ENCODE measurements around the gene PTPN6. TPM values are rescaled to one million over a fixed set of nuclear protein-coding genes. Genes with fewer than 3 reads are reported as not detected.
A peak's percentile ranks its signal among the peaks of the same experiment; 100 is the strongest.

The PTPN6 gene
- total RNA-seq, 2 donors from 2014 or later: 35.7 to 68.0 TPM

GRCh38 chr12:6914947-6915788, 36.0 kb upstream of the PTPN6 start:
- no peak overlapping the region for H3K27ac ChIP-seq (ENCODE audit: low read depth, low read length)
- peak; percentile 36 for TF ChIP-seq CTCF (conservative IDR thresholded peaks at IDR 0.05)
- DNase-seq: peak; percentile 91
- H3K4me3 Mint-ChIP-seq: peak overlapping the region; percentile 77
- peak overlapping the region; percentile 84 for H3K4me3 ChIP-seq (ENCODE audit: low read length)
- no peaks in the 10 kb centered on the region for H3K4me1 ChIP-seq (ENCODE audit: control insufficient read depth, insufficient read depth, low read length)
- H3K27me3 Mint-ChIP-seq (ENCODE audit: insufficient read depth): peaks cover 56% of the 10 kb centered on the region
- WGBS, 2 experiments (ENCODE audit: insufficient coverage in 1 of 2, insufficient read length in 1 of 2): 9 to 15% methylated on average over 7 to 24 of the region's 29 CpGs
- peak overlapping the region; percentile 44 for H3K9ac ChIP-seq (ENCODE audit: extremely low read depth, low read length, poor library complexity, severe bottlenecking)
- H3K36me3 Mint-ChIP-seq (ENCODE audit: low read depth): peaks cover 31% of the 10 kb centered on the region
- no peaks in the 10 kb centered on the region for H3K9me3 Mint-ChIP-seq
- peaks cover 42% of the 10 kb centered on the region for H3K4me1 Mint-ChIP-seq
- H3K9me3 ChIP-seq (ENCODE audit: control insufficient read depth, low read length): no peaks in the 10 kb centered on the region
- peaks cover 6% of the 10 kb centered on the region for H3K36me3 ChIP-seq (ENCODE audit: control insufficient read depth, insufficient read depth, low read length)
- H3K27me3 ChIP-seq (ENCODE audit: control insufficient read depth, insufficient read depth, low read length, poor library complexity, severe bottlenecking): peaks cover 19% of the 10 kb centered on the region
- peak overlapping the region; percentile 41 for H3K27ac Mint-ChIP-seq

GRCh38 chr12:6915789-6916285, 35.3 kb upstream of the PTPN6 start:
- H3K4me1 Mint-ChIP-seq: peaks cover 42% of the 10 kb centered on the region
- peaks cover 52% of the 10 kb centered on the region for H3K27me3 Mint-ChIP-seq (ENCODE audit: insufficient read depth)
- Histone ChIP-seq H3K27ac (ENCODE audit: low read depth, low read length) (no peak overlapping the region), H3K9ac (ENCODE audit: extremely low read depth, low read length, poor library complexity, severe bottlenecking) (no peak overlapping the region), H3K4me1 (ENCODE audit: control insufficient read depth, insufficient read depth, low read length) (no peaks in the 10 kb centered on the region), H3K9me3 (ENCODE audit: control insufficient read depth, low read length) (no peaks in the 10 kb centered on the region), H3K27me3 (ENCODE audit: control insufficient read depth, insufficient read depth, low read length, poor library complexity, severe bottlenecking) (peaks cover 19% of the 10 kb centered on the region), H3K4me3 (ENCODE audit: low read length) (peak overlapping the region; percentile 66), H3K36me3 (ENCODE audit: control insufficient read depth, insufficient read depth, low read length) (peaks cover 6% of the 10 kb centered on the region)
- H3K36me3 Mint-ChIP-seq (ENCODE audit: low read depth): peaks cover 31% of the 10 kb centered on the region
- H3K27ac Mint-ChIP-seq: no peak overlapping the region
- no peaks in the 10 kb centered on the region for H3K9me3 Mint-ChIP-seq
- H3K4me3 Mint-ChIP-seq: peak overlapping the region; percentile 77
- DNase-seq: no peak
- WGBS, 2 experiments (ENCODE audit: insufficient coverage in 1 of 2, insufficient read length in 1 of 2): 79 to 91% methylated on average over 6 to 14 of the region's 14 CpGs
- no peak for TF ChIP-seq CTCF (conservative IDR thresholded peaks at IDR 0.05)

- Histone ChIP-seq H3K4me1 (ENCODE audit: control insufficient read depth, insufficient read depth, low read length) (no peaks in the 10 kb centered on the region), H3K9ac (ENCODE audit: extremely low read depth, low read length, poor library complexity, severe bottlenecking) (no peak overlapping the region), H3K36me3 (ENCODE audit: control insufficient read depth, insufficient read depth, low read length) (peaks cover 6% of the 10 kb centered on the region), H3K4me3 (ENCODE audit: low read length) (peak overlapping the region; percentile 66), H3K27ac (ENCODE audit: low read depth, low read length) (no peak overlapping the region), H3K27me3 (ENCODE audit: control insufficient read depth, insufficient read depth, low read length, poor library complexity, severe bottlenecking) (peaks cover 12% of the 10 kb centered on the region), H3K9me3 (ENCODE audit: control insufficient read depth, low read length) (no peaks in the 10 kb centered on the region)
- Mint-ChIP-seq H3K4me1 (peaks cover 42% of the 10 kb centered on the region), H3K9me3 (no peaks in the 10 kb centered on the region), H3K27me3 (ENCODE audit: insufficient read depth) (peaks cover 44% of the 10 kb centered on the region), H3K4me3 (no peak overlapping the region), H3K36me3 (ENCODE audit: low read depth) (peaks cover 33% of the 10 kb centered on the region), H3K27ac (no peak overlapping the region)
- TF ChIP-seq CTCF (conservative IDR thresholded peaks at IDR 0.05): no peak
- WGBS, 2 experiments (ENCODE audit: insufficient coverage in 1 of 2, insufficient read length in 1 of 2): 91 to 93% methylated on average over 7 to 11 of the region's 11 CpGs
- DNase-seq: no peak
Observed at GRCh38 chr12:6916426-6917200, 34.5 kb upstream of the PTPN6 start.

Measured in endodermal cell (in vitro differentiated cells).